Neural cell (in vitro differentiated cells): Measurements from ENCODE around the gene HOGA1. TPM values are rescaled to one million over a fixed set of nuclear protein-coding genes. Genes with fewer than 3 reads are reported as not detected.
A peak's percentile ranks its signal among the peaks of the same experiment; 100 is the strongest.
"Not testable (repeated sequence)": the region's sequence is repeated elsewhere in the genome, so short reads cannot be mapped to it uniquely, and the experiment has no call there.

ENCODE experiments used
- H2AFZ ChIP-seq: fragments of 200-600, 300-800 bp; sonication (generic), shearing (Covaris generic); 2 replicates; pipeline ENCODE4 v1.6.0; 2014; ENCODE audit warnings: low read depth, mild to moderate bottlenecking, antibody characterized with exemption, low read length, moderate library complexity
- H3F3A ChIP-seq: fragments of 200-600 bp; shearing (Covaris generic); 2 replicates; pipeline ENCODE4 v1.6.1; 2016; ENCODE audit warnings: mild to moderate bottlenecking, moderate library complexity, mixed read lengths, antibody characterized with exemption, low read length; ENCODE audit not compliant: insufficient read depth, poor library complexity, severe bottlenecking
- H3K27ac ChIP-seq: fragments of 200-600, 300-800 bp; sonication (generic), shearing (Covaris generic); 2 replicates; pipeline ENCODE4 v1.5.1; 2014; ENCODE audit warnings: mild to moderate bottlenecking, low read length, moderate library complexity
- H3K27me3 ChIP-seq: fragments of 300-800, 200-600 bp; sonication (generic), shearing (Covaris generic); 2 replicates; pipeline ENCODE4 v1.6.0; 2014; ENCODE audit warnings: mild to moderate bottlenecking, low read depth, low read length, moderate library complexity; ENCODE audit not compliant: insufficient read depth
- H3K36me3 ChIP-seq: fragments of 300-800, 200-600 bp; sonication (generic), shearing (Covaris generic); 2 replicates; pipeline ENCODE4 v1.5.1; 2014; ENCODE audit warnings: mild to moderate bottlenecking, antibody characterized with exemption, low read length, moderate library complexity; ENCODE audit not compliant: insufficient read depth
- H3K4me2 ChIP-seq: fragments of 300-800, 200-600 bp; sonication (generic), shearing (Covaris generic); 2 replicates; pipeline ENCODE4 v1.6.0; 2014; ENCODE audit warnings: mild to moderate bottlenecking, low read length
- H3K4me3 ChIP-seq: fragments of 300-800, 200-600 bp; sonication (generic), shearing (Covaris generic); 2 replicates; pipeline ENCODE4 v1.5.1; 2014; ENCODE audit warnings: mild to moderate bottlenecking, low read length, moderate library complexity
- H3K79me2 ChIP-seq: fragments of 200-600 bp; shearing (Covaris generic); replicated peaks from 2 replicates; pipeline ENCODE4 v1.6.0; 2014; ENCODE audit warnings: mild to moderate bottlenecking, low read length, moderate library complexity; ENCODE audit not compliant: insufficient read depth
- H3K9ac ChIP-seq: fragments of 300-800, 200-600 bp; sonication (generic), shearing (Covaris generic); 2 replicates; pipeline ENCODE4 v1.6.1; 2016; ENCODE audit warnings: mild to moderate bottlenecking, low read length, mixed read lengths
- H3K9me2 ChIP-seq: fragments of 200-600 bp; shearing (Covaris generic); 2 replicates; pipeline ENCODE4 v1.6.1; 2016; ENCODE audit warnings: mild to moderate bottlenecking, low read length, mixed read lengths; ENCODE audit not compliant: insufficient read depth
- H3K9me3 ChIP-seq: fragments of 200-600, 300-800 bp; sonication (generic), shearing (Covaris generic); 2 replicates; pipeline ENCODE4 v1.6.1; 2016; ENCODE audit warnings: mild to moderate bottlenecking, mixed run types, low read length, moderate library complexity, mixed read lengths
- H4K20me1 ChIP-seq: fragments of 200-600 bp; shearing (Covaris generic); 2 replicates; pipeline ENCODE4 v1.6.1; 2016; ENCODE audit warnings: mild to moderate bottlenecking, mixed run types; ENCODE audit not compliant: insufficient read depth
- CTCF ChIP-seq: fragments of 450-650 bp; IDR thresholded peaks from 2 replicates; pipeline ENCODE4 v1.5.1; 2014; ENCODE audit warnings: antibody characterized with exemption, mild to moderate bottlenecking, moderate library complexity; ENCODE audit not compliant: poor library complexity, severe bottlenecking
- EP300 ChIP-seq: fragments of 450-650 bp; conservative IDR thresholded peaks from 2 replicates; pipeline ENCODE4 v1.6.1; 2014; ENCODE audit warnings: antibody characterized with exemption, mild to moderate bottlenecking, moderate library complexity; ENCODE audit not compliant: poor library complexity, severe bottlenecking
- EZH2 ChIP-seq: fragments of 200-600, 300-800 bp; shearing (Covaris generic), sonication (generic); IDR thresholded peaks from 2 replicates; pipeline ENCODE4 v1.6.1; 2014; ENCODE audit warnings: antibody characterized with exemption, low read length, borderline replicate concordance, mild to moderate bottlenecking; ENCODE audit not compliant: insufficient read depth, poor library complexity, severe bottlenecking
- MXI1 ChIP-seq: fragments of 450-650 bp; conservative IDR thresholded peaks from 2 replicates; pipeline ENCODE4 v1.6.1; 2014; ENCODE audit warnings: antibody characterized with exemption, mild to moderate bottlenecking; ENCODE audit not compliant: poor library complexity, severe bottlenecking
- POLR2AphosphoS5 ChIP-seq: IDR thresholded peaks from 2 replicates; pipeline ENCODE4 v1.6.1; 2012
- RAD21 ChIP-seq: fragments of 450-650 bp; conservative IDR thresholded peaks from 2 replicates; pipeline ENCODE4 v1.6.1; 2014; ENCODE audit warnings: antibody characterized with exemption, mild to moderate bottlenecking, moderate library complexity
- SMC3 ChIP-seq: fragments of 450-650 bp; conservative IDR thresholded peaks from 2 replicates; pipeline ENCODE4 v1.6.1; 2014; ENCODE audit warnings: antibody characterized with exemption, mild to moderate bottlenecking, moderate library complexity; ENCODE audit not compliant: poor library complexity
- TAF1 ChIP-seq: IDR thresholded peaks from 2 replicates; pipeline ENCODE4 v1.6.1; 2012; ENCODE audit warnings: low read depth
- polyA plus RNA-seq: library from polyadenylated mRNA; depleted of rRNA; stranded (reverse); fragments of >200 nt; gene quantifications from 2 replicates; pipeline ENCODE4 v1.2.3, GENCODE V29; 2014
- TF ChIP-seq, protein P1 (sequence below): IDR thresholded peaks from 2 replicates; pipeline ENCODE4 v1.6.1; 2012; ENCODE audit warnings: borderline replicate concordance

The HOGA1 gene
- polyA plus RNA-seq, 1 donor from 2014 or later = not detected

GRCh38 chr10:97635577-97635976, 51.4 kb downstream of the HOGA1 start:
- no peaks in the 10 kb centered on the region for H3F3A ChIP-seq
- H2AFZ ChIP-seq = no peak overlapping the region
- no peaks in the 10 kb centered on the region for H4K20me1 ChIP-seq
- H3K27ac ChIP-seq = no peak overlapping the region
- H3K9ac ChIP-seq = no peak overlapping the region
- TF ChIP-seq RAD21 (no peak), SMC3 (no peak), TAF1 (no peak), CTCF (no peak), EP300 (no peak), MXI1 (no peak), EZH2 (no peak), POLR2AphosphoS5 (no peak)
- TF ChIP-seq, protein P1, sequence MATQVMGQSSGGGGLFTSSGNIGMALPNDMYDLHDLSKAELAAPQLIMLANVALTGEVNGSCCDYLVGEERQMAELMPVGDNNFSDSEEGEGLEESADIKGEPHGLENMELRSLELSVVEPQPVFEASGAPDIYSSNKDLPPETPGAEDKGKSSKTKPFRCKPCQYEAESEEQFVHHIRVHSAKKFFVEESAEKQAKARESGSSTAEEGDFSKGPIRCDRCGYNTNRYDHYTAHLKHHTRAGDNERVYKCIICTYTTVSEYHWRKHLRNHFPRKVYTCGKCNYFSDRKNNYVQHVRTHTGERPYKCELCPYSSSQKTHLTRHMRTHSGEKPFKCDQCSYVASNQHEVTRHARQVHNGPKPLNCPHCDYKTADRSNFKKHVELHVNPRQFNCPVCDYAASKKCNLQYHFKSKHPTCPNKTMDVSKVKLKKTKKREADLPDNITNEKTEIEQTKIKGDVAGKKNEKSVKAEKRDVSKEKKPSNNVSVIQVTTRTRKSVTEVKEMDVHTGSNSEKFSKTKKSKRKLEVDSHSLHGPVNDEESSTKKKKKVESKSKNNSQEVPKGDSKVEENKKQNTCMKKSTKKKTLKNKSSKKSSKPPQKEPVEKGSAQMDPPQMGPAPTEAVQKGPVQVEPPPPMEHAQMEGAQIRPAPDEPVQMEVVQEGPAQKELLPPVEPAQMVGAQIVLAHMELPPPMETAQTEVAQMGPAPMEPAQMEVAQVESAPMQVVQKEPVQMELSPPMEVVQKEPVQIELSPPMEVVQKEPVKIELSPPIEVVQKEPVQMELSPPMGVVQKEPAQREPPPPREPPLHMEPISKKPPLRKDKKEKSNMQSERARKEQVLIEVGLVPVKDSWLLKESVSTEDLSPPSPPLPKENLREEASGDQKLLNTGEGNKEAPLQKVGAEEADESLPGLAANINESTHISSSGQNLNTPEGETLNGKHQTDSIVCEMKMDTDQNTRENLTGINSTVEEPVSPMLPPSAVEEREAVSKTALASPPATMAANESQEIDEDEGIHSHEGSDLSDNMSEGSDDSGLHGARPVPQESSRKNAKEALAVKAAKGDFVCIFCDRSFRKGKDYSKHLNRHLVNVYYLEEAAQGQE = no peak
- H3K4me3 ChIP-seq = no peak overlapping the region
- no peaks in the 10 kb centered on the region for H3K36me3 ChIP-seq
- H3K27me3 ChIP-seq = no peaks in the 10 kb centered on the region
- no peak overlapping the region for H3K4me2 ChIP-seq
- no peaks in the 10 kb centered on the region for H3K9me3 ChIP-seq
- H3K9me2 ChIP-seq = no peaks in the 10 kb centered on the region
- peaks cover 22% of the 10 kb centered on the region for H3K79me2 ChIP-seq

DNA sequence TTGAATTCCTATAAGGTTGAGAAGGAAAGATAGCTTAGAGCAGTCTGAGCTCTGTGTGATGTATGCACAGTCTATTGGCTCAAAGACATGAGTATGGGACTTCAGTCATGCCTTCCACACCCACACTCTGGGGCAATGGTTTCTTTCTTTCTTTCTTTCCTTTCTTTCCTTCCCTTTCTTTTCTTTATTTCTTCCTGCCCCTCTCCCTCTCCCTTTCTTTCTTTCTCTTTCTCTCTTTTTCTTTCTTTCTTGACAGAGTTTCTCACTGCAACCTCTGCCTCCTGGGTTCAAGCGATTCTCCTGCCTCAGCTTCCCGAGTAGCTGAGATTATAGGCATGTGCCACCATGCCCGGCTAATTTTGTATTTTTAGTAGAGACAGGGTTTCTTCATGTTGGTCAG, 54.9 kb downstream of the HOGA1 start:
- H3F3A ChIP-seq, H2AFZ ChIP-seq, H3K9me2 ChIP-seq, H3K4me3 ChIP-seq, H3K36me3 ChIP-seq, H3K9me3 ChIP-seq, H4K20me1 ChIP-seq, H3K27ac ChIP-seq, H3K4me2 ChIP-seq, H3K27me3 ChIP-seq, H3K9ac ChIP-seq: not testable (repeated sequence)
- H3K79me2 ChIP-seq = peaks cover 18% of the 10 kb centered on the region

DNA sequence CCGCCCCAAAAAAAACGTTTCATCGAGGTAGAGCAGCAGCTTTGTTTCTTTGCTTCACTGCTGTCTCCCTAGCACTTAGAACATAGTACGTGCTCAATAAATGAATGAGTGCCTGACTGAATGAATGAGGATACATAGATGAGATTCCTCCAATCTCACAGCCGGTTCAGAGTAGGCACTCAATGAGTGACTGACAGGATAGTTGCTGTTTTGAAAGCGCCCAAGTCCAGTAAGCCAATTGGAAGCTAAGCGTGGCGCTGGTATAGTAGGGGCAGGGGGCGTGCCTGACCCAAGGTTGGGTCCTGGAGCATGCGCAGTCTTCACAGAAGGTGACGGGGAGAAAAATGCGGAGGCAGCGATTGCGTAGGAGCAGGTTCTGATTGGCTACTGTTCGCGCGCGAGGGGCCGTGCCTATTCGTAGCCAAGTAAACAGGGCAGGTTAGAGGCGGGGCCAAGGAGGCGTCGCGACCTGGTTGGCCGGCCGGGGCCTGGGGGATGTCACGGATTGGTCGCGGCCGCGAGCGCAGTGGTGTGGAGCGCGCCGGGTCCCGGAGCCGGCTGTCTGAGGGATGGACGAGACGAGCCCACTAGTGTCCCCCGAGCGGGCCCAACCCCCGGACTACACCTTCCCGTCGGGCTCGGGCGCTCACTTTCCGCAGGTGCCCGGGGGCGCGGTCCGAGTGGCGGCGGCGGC, 56.1 kb downstream of the HOGA1 start, which contains the start of gene PI4K2A:
TSS of gene PI4K2A (plus strand) at position 498 of the 694 bp plus-strand sequence. CDS start at position 570, 72 bp downstream.
- no peak for TF ChIP-seq TAF1
- TF ChIP-seq CTCF = peak; percentile 30
- TF ChIP-seq, protein P1 = no peak
- TF ChIP-seq SMC3 = no peak
- no peak for TF ChIP-seq RAD21
- TF ChIP-seq POLR2AphosphoS5 = peak; percentile 77
- no peak for TF ChIP-seq EZH2
- TF ChIP-seq MXI1 = no peak
- peak; percentile 19 for TF ChIP-seq EP300
- Histone ChIP-seq H3K79me2 (peaks cover 18% of the 10 kb centered on the region), H3K36me3 (no peaks in the 10 kb centered on the region)

More for the DNA sequence above, 56.1 kb downstream of the HOGA1 start, which contains the start of gene PI4K2A:
- peak within 1 kb of the TSS; percentile 96 for H3K4me3 ChIP-seq
- no peaks in the 10 kb centered on the region for H3K9me3 ChIP-seq
- H2AFZ ChIP-seq = peak within 1 kb of the TSS; percentile 27
- peak within 1 kb of the TSS; percentile 67 for H3K4me2 ChIP-seq
- peak within 1 kb of the TSS; percentile 63 for H3K27ac ChIP-seq
- no peaks in the 10 kb centered on the region for H3K9me2 ChIP-seq
- no peaks in the 10 kb centered on the region for H3K27me3 ChIP-seq
- H3F3A ChIP-seq = no peaks in the 10 kb centered on the region
- peak within 1 kb of the TSS; percentile 71 for H3K9ac ChIP-seq
- H4K20me1 ChIP-seq = no peaks in the 10 kb centered on the region
